GM19238 (cell line): ENCODE results near the gene AGFG1.
"Not testable (repeated sequence)": the region's sequence is repeated elsewhere in the genome, so short reads cannot be mapped to it uniquely, and the experiment has no call there.

Experiments used
- DNase-seq: peaks from one replicate; pipeline ENCODE4 v3.0.0; 2011; ENCODE audit warnings: low spot score; ENCODE audit not compliant: insufficient read length

Gene AGFG1

DNA sequence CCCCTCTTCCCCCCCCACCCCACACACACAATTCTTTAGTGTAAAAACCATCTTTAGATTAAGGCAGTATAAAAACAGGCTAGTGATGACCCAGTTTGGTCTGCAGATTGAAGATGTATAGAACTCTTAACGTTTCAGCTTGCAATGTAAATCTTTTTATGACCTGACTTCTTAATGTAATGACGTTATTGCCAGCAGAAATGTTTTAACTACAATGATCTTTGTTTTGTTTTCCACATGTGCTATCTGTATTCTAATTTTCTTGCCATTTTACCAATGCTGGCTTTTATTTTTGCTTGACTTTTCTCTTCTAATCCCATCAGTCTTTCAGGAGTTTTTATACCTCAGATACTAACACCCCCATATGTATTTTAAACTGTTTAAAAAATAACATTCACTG, 25.2 kb downstream of the AGFG1 start:
- DNase-seq = no peak

DNA sequence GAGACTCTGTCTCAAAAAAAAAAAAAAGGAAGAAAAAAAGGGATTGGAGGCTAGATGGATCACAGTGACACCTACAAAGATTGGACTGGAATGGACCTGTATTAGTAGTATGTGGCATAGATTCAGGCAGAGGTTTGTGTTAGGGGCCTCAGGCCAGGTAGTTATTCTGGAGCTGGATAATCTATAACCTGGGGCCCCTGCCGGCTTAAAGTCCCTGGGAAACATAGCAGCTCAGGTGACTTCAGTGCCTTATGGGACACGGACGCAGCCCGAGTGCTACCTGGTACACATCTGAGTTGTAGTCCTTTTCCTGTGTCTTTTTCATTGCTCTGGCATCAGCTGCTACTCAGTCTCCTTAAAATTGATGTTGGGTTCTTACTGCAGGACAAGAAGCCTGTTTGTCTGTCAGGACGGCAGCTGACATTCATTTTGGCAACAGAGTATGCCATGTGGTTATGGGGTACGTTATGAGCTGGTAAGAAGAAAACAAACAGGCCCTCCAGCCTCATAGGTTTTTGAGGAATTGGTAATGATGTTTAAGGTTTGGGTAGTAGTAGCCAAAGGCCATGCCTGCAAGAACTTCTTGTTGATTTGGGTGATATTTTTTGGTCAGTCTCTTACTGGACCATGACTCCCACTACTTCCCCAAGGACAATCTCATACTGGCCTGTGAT, 27.8 kb downstream of the AGFG1 start:
- no peak for DNase-seq

DNA sequence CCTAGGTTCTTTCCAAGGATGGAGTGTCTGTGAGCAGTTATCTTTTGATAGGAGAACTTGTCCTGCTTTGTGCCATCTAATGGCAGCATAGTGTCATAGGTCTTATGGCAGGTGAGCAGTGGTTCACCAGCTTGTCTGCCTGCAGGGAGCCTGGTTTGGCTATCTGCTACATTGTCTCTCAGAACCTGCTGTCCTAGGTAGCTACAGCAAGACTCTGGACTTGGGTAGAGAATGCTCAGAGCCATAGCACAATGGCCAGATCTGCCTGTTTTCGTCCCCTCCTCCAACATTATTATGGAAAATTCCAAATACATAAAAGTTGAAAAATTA, 28.3 kb downstream of the AGFG1 start:
- no peak for DNase-seq

DNA sequence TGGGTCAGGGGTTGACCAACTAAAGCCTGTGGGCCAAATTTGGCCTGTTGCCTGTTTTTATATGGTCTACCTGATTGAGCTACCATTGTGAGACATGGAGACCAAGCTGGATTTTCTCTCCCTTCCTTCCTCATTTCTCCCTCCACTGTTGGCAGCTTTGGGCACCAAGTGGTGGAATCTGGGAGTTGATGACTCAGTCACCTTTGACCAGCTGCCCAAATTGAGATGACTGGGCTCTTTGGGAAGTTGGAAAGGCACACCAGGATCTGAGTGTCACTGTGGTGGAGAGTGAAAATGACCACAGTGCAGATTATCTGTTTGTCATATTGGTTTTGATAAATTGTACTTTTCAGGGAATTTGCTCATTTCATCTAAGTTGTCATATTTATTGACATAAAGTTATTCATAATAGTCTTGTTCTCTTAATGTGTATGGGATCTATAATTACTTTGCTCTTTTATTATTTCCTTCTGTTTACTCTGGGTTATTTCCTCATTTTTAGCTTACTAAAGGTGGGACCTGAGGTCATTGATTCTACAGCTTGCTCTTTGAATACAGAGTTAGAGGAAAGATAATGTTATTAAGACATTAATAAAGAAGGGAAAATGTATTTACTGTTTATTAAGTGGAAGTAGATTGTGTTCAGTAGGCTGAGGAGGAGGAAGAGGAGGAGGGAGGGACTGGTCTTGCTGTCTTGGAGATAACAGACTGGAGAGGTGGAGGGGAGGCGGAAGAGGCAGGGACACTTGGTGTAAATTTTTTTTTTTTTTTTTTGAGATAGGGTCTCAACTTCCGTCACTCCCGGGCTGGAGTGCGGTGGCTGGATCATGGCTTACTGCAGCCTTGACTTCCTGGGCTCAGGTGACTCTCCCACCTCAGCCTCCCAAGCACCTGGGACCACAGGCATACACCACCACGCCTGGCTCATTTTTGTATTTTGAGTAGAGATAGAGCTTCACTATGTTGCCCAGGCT, 31.8 kb downstream of the AGFG1 start:
- DNase-seq = no peak

DNA sequence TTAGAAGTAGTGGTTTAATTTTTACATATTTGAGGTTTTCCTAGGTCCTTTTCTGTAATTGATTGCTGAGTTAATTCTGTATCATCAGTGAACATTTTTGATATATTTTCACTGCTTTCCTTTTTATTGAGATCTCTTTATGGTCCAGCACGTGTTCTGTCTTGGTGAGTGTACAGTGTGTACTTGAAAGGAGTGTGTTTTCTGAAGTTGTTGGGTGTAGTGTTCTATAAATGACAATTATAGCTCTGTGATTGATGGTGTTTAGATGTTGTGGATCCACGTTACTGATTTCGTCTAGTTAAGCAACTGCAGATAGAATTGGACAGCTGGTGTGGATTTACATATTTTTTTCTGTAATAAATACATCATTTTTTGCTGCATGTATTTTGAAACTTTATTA, 32.7 kb downstream of the AGFG1 start:
- no peak for DNase-seq

DNA sequence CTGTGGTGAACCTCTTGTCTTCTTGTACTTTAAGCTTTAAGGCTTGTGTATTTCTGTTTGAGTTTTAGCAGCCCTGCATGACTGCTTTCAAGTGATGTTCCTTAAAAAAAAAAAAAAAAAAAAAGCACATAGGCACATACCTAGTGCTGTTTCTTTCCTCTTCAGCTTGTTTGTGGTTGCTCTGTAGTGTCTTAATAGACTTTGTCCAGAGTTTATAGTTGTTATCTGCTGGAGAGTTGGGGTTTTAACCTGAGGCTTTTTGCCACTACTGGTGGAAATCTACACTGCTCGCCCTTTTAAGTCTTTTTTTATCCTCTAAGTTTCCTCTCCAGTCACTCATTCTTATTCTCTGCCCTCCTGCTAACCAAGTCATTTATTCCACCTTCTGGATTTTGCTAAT, 34.5 kb downstream of the AGFG1 start:
- DNase-seq = no peak

DNA sequence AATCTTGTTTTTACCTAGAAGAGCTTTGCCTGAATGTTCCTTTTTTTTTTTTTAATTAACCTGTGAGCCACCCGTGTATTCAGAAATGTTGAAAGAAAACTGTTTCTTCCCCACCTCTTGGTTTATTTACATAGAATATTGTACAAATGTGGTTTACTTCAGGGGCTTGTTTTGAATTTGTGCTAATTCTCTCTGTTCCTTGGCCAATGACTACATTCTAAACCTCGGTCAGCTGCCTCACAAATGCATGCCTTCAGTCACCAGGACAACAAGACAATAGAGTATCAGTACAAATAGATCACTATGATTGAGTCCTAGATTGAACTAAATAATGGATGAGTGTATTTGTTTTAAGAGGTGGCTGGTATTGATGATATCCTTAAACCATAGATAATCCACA, 36.0 kb downstream of the AGFG1 start:
- no peak for DNase-seq

DNA sequence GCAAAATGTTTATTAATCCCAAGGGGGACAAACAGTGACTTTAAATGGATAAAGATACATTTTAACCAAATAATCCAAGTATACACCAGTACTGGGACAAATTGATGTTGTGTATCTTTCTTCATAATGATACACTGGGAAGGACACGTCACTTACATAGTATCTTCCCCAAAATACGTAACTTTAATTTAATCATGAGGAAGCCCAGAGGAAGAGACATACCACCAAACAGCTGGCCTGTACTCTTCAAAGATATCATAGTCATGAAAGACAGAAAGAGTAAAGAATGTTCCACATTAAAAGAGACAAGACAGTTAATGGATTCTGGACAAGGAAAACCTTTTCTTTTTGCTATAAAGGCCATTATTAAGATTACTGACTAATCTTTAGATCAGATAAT, 37.1 kb downstream of the AGFG1 start:
- no peak for DNase-seq

DNA sequence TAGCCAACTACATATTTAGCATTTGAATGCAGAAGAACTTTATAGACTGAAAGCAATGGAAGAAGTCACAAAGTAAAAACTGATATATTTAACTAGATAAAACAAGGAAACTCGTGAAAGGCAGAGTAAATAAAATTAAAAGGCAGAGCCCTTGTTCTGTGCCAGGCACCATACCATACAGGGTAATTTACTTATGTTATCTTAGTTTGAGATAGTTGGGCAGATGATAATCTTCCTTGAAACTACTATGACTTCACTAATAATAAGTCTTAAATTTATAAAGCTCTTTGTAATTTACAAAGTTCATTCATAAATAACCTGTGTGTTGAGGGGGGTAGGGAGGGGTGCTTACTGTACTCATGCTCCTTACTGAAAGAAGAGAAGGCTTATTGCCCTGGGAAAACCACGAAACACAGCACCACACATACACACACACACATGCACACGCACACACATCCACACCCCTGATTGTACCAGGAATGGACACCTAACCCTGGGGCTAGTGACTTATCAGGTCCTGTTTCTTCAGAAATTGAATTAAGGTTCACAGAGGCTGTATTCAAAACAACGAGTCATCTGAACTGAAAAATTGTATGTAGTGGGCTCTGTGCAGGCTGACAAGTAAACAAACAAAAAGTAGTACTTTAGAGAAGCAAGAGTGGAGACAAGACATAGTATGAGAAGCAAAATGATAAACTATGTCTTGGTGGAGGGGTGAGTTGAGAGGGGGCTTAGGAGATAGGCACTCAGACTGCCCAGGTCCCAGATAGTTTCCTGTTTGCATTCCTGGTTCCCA, 38.1 kb downstream of the AGFG1 start:
- DNase-seq = no peak

DNA sequence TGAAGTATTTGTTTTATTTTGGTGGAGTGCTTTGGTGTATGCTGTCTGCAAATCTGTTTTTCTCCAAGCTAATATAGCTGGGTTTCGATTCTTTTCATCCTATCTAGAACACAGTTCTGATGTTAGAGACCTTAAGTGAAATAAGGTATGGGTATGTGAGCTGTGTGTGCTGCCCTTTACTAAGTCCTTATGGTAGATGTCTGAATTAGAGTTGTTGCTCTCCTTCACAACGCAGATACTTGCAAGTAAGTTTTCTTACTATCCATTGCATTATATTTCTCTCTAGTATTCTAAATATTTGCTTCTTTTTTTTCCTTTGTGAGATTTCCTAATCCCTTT, 38.6 kb downstream of the AGFG1 start:
- no peak for DNase-seq

DNA sequence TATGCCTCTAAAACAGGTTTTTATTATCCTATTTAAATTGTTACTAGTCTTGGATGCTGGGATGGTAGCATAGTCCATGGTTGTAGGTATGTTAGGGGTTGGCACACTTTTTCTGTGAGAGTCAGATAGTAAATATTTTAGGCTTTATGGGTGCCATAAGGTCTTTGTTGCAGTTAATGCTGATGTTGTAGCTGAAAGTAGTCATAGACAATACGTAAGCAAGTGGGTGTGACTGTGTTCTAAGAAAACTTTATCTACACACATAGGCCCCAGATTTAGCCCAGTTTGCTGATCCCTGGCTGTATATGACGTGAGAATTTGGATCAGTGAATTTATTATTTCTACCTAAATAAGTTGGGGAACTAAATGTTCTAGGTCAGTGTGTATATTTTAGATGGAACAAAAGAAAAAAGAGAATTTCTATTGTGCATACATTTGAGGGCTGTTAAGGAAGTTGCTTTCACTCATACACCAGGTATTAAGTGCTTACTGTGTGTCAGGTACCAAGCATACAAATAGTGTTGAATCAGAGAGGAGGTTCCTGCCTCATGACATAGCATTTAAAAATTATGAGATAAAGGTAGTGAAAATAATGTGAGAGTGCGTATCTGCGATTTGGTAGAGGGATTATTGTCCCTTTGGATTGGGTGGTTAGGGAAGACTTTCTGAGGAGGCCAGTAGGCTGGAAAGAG, 39.4 kb downstream of the AGFG1 start:
- DNase-seq = no peak

DNA sequence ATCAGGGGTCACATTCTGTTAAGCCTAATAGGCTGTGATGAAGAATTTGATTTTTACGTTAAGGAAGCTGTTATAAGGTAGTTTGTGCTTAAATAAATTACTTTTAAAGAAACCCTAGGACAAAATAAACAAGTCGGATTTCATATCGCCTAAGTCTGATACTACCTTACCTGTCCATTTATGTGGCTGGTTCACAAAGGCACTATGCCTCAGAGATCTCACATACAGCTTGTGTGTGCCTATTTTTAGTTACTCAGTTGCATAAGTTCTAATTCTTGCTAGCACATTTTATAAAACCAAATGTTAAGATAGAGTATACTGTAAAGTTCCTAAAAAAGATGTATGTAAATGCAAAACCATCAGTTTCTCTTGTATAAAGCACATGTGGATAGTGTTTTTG, 40.0 kb downstream of the AGFG1 start:
- no peak for DNase-seq

DNA sequence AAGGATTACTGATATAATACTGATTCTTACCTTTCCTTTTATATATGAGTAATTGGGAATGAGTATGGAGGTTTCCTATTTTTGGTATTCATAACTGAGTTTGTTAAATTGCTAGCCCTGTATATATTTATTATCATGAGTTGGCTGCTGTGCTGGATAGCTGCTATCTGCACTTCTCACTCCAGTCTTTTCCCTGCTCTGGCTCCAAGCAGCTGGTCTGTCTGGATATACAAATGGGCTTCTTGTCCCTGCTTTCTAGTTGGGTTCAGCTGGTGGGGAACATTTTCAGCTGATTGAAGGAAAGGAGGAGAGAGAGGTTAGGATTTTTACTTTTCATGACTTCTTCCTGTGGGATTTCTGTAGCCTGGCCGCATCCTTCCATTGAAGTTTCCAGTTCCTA, 41.2 kb downstream of the AGFG1 start:
- DNase-seq = no peak

DNA sequence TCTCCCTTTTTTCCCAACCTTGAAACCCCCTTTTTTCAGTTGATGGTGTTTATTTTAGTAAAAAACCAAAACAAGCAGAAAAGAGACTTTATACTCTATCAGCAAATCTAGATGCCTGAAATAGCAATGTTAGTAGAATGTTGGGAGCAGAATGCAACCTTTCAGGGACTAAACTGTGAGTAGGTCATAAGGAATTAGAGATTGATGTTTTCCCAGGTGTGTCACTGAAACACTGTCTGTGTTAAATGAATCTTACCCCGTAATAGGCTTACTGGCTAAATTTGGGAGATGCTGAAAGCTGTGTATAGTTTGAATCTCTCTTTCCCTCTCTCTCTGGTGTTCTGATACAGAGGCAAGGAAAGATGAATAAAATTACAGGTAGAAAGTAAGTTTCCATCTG, 43.8 kb downstream of the AGFG1 start:
- DNase-seq = no peak

DNA sequence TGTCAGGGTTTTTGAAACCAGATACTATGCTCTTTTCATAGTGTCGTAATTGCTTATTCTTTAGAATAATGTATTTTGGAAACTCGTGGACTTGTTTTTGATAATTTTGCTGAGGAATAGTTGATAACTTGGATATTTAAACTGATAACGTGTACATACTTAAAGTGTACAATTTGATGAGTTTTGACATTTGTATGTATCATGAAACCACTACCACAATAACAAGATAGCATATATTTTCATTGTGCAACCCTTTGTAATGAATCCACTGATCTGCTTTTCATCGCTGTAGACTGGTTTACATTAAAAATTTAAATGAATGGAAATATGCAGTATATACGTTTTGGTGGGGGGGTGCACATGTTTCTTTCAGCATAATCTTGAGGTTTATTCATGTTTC, 45.8 kb downstream of the AGFG1 start:
- no peak for DNase-seq

DNA sequence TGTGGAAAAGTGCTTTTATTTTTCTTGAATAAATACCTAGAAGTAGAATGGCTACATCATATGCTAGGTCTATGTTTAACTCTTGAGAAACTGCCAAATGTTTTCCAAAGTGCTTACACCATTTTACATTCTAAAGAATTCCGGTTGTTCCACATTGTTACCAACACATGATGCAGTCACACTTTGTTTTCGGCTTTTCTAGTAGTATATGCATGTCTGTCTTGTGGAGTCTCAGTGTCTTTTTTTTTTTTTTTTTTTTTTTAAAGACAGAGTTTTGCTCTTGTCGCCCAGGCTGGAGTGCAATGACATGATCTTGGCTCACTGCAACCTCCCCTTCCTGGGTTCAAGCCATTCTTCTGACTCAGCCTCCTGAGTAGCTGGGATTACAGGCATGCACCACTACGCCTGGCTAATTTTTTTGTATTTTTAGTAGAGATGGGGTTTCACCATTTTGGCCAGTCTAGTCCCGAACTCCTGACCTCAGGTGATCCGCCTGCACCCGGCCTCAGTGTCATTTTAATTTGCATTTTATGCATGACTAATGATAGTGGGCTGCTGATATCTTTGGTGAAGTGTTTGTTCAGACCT, 46.4 kb downstream of the AGFG1 start:
- DNase-seq = not testable (repeated sequence)

DNA sequence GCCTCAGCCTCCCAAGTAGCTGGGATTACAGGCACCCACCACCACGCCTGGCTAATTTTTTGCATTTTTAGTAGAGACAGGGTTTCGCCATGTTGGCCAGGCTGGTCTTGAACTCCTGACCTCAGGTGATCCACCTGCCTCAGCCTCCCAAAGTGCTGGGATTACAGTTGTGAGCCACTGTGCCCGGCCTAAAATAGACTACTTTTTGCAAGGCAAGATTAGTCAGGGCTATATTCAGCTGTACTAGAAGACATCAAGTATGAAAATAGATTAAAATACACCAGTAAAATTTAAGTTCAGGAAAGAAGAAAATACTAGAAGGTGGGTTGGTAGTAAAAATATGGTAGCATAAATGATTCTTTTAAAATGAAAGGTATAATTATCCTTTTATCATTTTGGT, 49.2 kb downstream of the AGFG1 start:
- DNase-seq = not testable (repeated sequence)

DNA sequence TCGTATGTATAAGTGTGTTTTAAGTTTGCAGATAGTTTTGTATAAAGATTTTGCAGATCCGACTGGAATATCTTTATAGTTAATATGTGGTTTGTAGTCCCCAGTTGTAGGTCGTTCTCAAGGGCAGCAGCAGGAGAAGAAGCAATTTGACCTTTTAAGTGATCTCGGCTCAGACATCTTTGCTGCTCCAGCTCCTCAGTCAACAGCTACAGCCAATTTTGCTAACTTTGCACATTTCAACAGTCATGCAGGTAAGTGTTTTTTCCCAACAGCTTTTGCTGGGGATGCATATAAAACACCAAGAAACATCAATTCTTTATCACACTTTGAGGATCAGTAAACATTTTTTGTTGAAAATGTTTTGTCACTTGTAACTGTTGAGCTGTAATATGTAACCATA, 52.7 kb downstream of the AGFG1 start:
- DNase-seq = no peak

DNA sequence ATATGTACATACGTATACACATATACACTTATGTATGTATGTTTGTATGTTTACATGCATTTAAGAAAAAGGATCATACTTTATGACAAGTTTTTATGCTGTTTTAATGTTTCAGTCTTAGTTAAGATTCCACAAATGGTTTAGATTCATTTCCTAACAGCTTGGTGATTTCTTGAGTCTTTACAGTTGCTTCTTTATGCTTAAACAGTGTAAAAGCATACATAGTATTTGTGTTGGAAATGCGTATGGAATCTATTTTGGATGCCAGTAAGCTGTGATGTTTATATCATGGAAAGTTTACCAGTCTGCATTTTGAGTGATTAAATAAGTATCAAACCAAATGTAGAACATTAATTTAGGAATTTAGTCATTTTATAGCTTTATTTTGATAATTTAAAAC, 55.4 kb downstream of the AGFG1 start:
- no peak for DNase-seq

DNA sequence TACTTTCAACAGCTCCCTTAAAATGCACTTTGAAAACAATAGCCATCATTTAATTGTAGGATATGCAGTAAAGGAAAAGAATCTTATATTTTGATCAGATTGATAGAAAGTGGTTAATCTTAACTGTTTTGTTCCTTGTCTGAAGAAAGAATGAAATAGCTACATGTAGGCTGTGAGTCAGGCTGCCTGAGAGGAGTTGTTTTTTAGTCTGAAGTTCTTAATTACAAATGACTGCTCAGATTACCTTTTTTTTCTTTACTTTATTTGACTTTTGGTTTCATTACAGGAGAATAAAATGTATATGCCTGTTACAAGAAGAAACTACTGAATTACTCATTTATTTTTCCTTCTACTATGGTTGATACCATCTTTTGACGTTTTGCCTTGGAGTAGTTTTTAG, 56.8 kb downstream of the AGFG1 start:
- DNase-seq = no peak

DNA sequence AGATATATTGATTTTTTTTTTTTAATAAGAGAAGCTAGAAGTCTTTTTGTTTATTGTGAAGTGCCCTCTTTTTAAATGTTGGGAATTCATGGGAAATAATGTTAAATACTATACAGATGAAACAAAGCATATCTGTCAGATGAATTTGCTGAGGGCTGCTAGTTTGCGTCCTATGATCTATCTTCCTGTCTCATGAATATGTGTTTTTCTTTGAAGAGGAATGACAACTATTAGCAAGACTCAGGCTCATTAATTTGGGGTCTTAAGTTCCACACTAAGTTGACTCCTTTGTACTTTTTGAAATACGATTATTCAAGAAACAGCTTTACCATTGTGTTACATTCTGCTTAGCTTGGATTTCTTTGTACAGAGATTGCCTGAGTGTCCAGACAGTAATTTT, 57.9 kb downstream of the AGFG1 start:
- no peak for DNase-seq
